ENCODE data around the gene APOBEC2.
A peak's percentile ranks its signal among the peaks of the same experiment; 100 is the strongest.

Gene APOBEC2

GRCh38 chr6:41065550-41066026, 12.6 kb downstream of the APOBEC2 start:
- no peak overlapping the region for H3K4me3 ChIP-seq (ENCODE audit: low read depth, low read length)
- no peak for TF ChIP-seq CTCF (conservative IDR thresholded peaks at IDR 0.05; ENCODE audit: low read depth, low read length)
- DNase-seq (ENCODE audit: low read depth) = no peak

- DNase-seq (ENCODE audit: low read depth) = peak; percentile 92
- no peak overlapping the region for H3K4me3 ChIP-seq (ENCODE audit: low read depth, low read length)
- TF ChIP-seq CTCF (conservative IDR thresholded peaks at IDR 0.05; ENCODE audit: low read depth, low read length) = peak; percentile 80
Measured at GRCh38 chr6:41066867-41067304, 13.9 kb downstream of the APOBEC2 start.

GRCh38 chr6:41071501-41071922, 18.5 kb downstream of the APOBEC2 start:
- TF ChIP-seq CTCF (conservative IDR thresholded peaks at IDR 0.05; ENCODE audit: low read depth, low read length) = peak; percentile 15

GRCh38 chr6:41071923-41072835, 19.2 kb downstream of the APOBEC2 start, which contains the start of gene OARD1:
OARD1 (minus strand) TSS chr6:41072356; CDS start chr6:41071634, 722 bp downstream.
- TF ChIP-seq CTCF (conservative IDR thresholded peaks at IDR 0.05; ENCODE audit: low read depth, low read length) = no peak
- peak; percentile 100 for DNase-seq (ENCODE audit: low read depth)
- peak within 1 kb of the TSS; percentile 84 for H3K4me3 ChIP-seq (ENCODE audit: low read depth, low read length)

More at GRCh38 chr6:41071501-41071922, 18.5 kb downstream of the APOBEC2 start:
- DNase-seq (ENCODE audit: low read depth) = no peak
- H3K4me3 ChIP-seq (ENCODE audit: low read depth, low read length) = peak overlapping the region; percentile 84

- no peak for TF ChIP-seq CTCF (conservative IDR thresholded peaks at IDR 0.05; ENCODE audit: low read depth, low read length)
- peak within 1 kb of the TSS; percentile 84 for H3K4me3 ChIP-seq (ENCODE audit: low read depth, low read length)
- no peak for DNase-seq (ENCODE audit: low read depth)
Measured at GRCh38 chr6:41072836-41073202, 19.8 kb downstream of the APOBEC2 start, which contains the start of gene NFYA. NFYA (plus strand) TSS chr6:41072974; CDS start chr6:41079090, 6,116 bp downstream.

GRCh38 chr6:41073203-41073967, 20.4 kb downstream of the APOBEC2 start:
- peak; percentile 82 for DNase-seq (ENCODE audit: low read depth)
- TF ChIP-seq CTCF (conservative IDR thresholded peaks at IDR 0.05; ENCODE audit: low read depth, low read length) = no peak
- H3K4me3 ChIP-seq (ENCODE audit: low read depth, low read length) = peak overlapping the region; percentile 84

All from choroid plexus epithelial cell (primary cell).